Frontal cortex (tissue), 4 donors: ENCODE results near the gene CARD16. TPM values are rescaled to one million over a fixed set of nuclear protein-coding genes. Genes with fewer than 3 reads are reported as not detected.

Source experiments
- DNase-seq, 2 donors: peaks; one replicate each; pipeline ENCODE4 v3.0.0; 2012; ENCODE audit warnings: low spot score in 2 of 2
- FAIRE-seq: peaks from 2 replicates; lab custom pipeline; 2012; peaks lifted over from hg19 to GRCh38; lab: Jason Lieb, UNC
- total RNA-seq: library from RNA; depleted of rRNA; stranded (reverse); fragments of >200 nt; gene quantifications from one replicate; pipeline ENCODE4 v1.2.3, GENCODE V29; 2014
- donor health status: control.
- donor health status: control.
- donor health status: control.

The CARD16 gene
- total RNA-seq, 1 donor from 2014 or later: not detected

- no peak for FAIRE-seq
- no peak for DNase-seq
Measured at GRCh38 chr11:105000167-105000566, 45.0 kb downstream of the CARD16 start.

GRCh38 chr11:104999721-105000120 lies 45.4 kb downstream of the CARD16 start:
- no peak for FAIRE-seq
- DNase-seq: no peak

- DNase-seq: no peak
- no peak for FAIRE-seq
Measured at GRCh38 chr11:104997288-104997687, 47.8 kb downstream of the CARD16 start.

GRCh38 chr11:104995001-104995408 lies 50.1 kb downstream of the CARD16 start:
- DNase-seq: no peak
- FAIRE-seq: no peak

GRCh38 chr11:104992781-104993180 lies 52.4 kb downstream of the CARD16 start:
- DNase-seq: no peak
- no peak for FAIRE-seq

GRCh38 chr11:104991994-104992393 lies 53.1 kb downstream of the CARD16 start:
- DNase-seq (no peak), FAIRE-seq (no peak)

Other genes with a start within 250 kb of the CARD16 start
- 0.82 TPM for gene CASP12, start 146.9 kb downstream of the CARD16 start, total RNA-seq
- 2.9 TPM for gene CASP4, start 76.8 kb downstream of the CARD16 start, total RNA-seq
- gene CASP5, start 22.2 kb downstream of the CARD16 start, total RNA-seq: not detected
- 2.9 TPM for gene CASP1, start 10.2 kb downstream of the CARD16 start, total RNA-seq
- not detected for gene CARD18, start 94.4 kb upstream of the CARD16 start, total RNA-seq